Esophagus squamous epithelium (tissue), 4 donors: ENCODE results near the gene PGGT1B.

Experiments used
- CTCF ChIP-seq, 6 experiments: fragments of 450-650 bp in 4 of 6; fragments of 200-600 bp in 2 of 6; sonication (generic) in 2 of 6; IDR thresholded peaks; one replicate each; pipeline ENCODE4 v1.5.1; 2016 to 2019; ENCODE audit warnings: antibody characterized with exemption in 6 of 6, mild to moderate bottlenecking in 4 of 6, moderate library complexity in 4 of 6
- POLR2A ChIP-seq, 4 donors: fragments of 450-650 bp; IDR thresholded peaks; one replicate each; pipeline ENCODE4 v1.6.1; 2017; ENCODE audit warnings: antibody characterized with exemption in 4 of 4, mild to moderate bottlenecking in 4 of 4, moderate library complexity in 3 of 4

GRCh38 chr5:115168829-115169486 is 93.7 kb downstream of the PGGT1B start:
- TF ChIP-seq CTCF (IDR thresholded peaks at IDR 0.05) (no peak), POLR2A (IDR thresholded peaks at IDR 0.05) (no peak)
